Colonic mucosa (tissue), 4 donors: ENCODE results near the gene HORMAD2. TPM values are rescaled to one million over a fixed set of nuclear protein-coding genes. Genes with fewer than 3 reads are reported as not detected.

ENCODE experiments used
- DNase-seq: peaks from one replicate; pipeline ENCODE4 v3.0.0-alpha.2; 2020
- H3K27ac ChIP-seq: fragments of 200-600 bp; one replicate; pipeline ENCODE4 v1.8.0; 2021
- H3K27me3 ChIP-seq: fragments of 200-600 bp; one replicate; pipeline ENCODE4 v1.8.0; 2021
- H3K36me3 ChIP-seq: fragments of 200-600 bp; one replicate; pipeline ENCODE4 v1.8.0; 2021
- H3K4me1 ChIP-seq: fragments of 200-600 bp; one replicate; pipeline ENCODE4 v1.8.0; 2021; ENCODE audit warnings: mild to moderate bottlenecking
- H3K4me3 ChIP-seq: fragments of 200-600 bp; one replicate; pipeline ENCODE4 v1.8.0; 2021
- H3K9ac ChIP-seq, 2 donors: one replicate each; pipeline ENCODE4 v1.7.0; 2013; ENCODE audit warnings: control low read depth in 2 of 2, low read depth in 2 of 2, low read length in 2 of 2
- H3K9me3 ChIP-seq: fragments of 200-600 bp; one replicate; pipeline ENCODE4 v1.8.0; 2021
- intact Hi-C: fragments of 100-400 bp; cut with DNase I; formaldehyde crosslinking; loops from one replicate; pipeline ENCODE4 v1.14.1; 2022
- total RNA-seq, 2 donors: library from RNA; stranded (reverse); fragmentation: NEBNext Ultra II Directional in 1 of 2; extraction: Animal tissue kit (Norgen Biotek cat#: 25700) in 1 of 2; gene quantifications; one replicate each; pipeline ENCODE4 v1.2.1, GENCODE V29; 2021
- TF ChIP-seq, protein P1 (sequence below): fragments of 200-600 bp; IDR thresholded peaks from one replicate; pipeline ENCODE4 v1.8.0; 2022; ENCODE audit warnings: antibody characterized with exemption, mild to moderate bottlenecking
- donor health status: healthy.
- donor health status: DM: no; HTN: no; CAD: no.
- donor health status: DM: no; HTN: no; CAD: no.

Gene HORMAD2
- total RNA-seq, 2 donors from 2014 or later = not detected

DNA sequence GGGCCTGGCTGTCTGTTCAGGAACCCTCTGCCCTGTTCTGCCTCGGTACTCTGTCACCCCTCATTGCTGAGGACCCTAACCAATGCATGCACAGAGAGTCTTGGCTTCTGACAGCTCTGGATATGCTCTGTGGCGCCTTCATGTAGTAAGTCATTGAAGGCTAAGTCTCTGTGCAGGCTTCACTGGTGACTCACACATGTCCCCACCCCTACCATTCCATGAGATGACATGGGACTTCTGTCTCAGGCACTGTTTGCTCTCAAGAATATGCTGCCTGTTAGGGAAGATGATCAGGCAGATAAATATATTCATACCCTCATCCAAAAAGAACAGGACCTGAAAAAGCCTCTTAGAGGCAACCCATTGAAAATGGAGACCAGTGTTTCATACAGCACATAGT is 43.6 kb upstream of the HORMAD2 start:
- H3K4me1 ChIP-seq = no peaks in the 10 kb centered on the region
- no peak overlapping the region for H3K27ac ChIP-seq
- H3K9me3 ChIP-seq = no peaks in the 10 kb centered on the region
- intact Hi-C loops = no loop called here
- no peaks in the 10 kb centered on the region for H3K27me3 ChIP-seq
- no peak overlapping the region for H3K4me3 ChIP-seq
- TF ChIP-seq, protein P1, sequence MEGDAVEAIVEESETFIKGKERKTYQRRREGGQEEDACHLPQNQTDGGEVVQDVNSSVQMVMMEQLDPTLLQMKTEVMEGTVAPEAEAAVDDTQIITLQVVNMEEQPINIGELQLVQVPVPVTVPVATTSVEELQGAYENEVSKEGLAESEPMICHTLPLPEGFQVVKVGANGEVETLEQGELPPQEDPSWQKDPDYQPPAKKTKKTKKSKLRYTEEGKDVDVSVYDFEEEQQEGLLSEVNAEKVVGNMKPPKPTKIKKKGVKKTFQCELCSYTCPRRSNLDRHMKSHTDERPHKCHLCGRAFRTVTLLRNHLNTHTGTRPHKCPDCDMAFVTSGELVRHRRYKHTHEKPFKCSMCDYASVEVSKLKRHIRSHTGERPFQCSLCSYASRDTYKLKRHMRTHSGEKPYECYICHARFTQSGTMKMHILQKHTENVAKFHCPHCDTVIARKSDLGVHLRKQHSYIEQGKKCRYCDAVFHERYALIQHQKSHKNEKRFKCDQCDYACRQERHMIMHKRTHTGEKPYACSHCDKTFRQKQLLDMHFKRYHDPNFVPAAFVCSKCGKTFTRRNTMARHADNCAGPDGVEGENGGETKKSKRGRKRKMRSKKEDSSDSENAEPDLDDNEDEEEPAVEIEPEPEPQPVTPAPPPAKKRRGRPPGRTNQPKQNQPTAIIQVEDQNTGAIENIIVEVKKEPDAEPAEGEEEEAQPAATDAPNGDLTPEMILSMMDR = no peak
- no peak overlapping the region for H3K9ac ChIP-seq
- H3K36me3 ChIP-seq = no peaks in the 10 kb centered on the region
- no peak for DNase-seq

DNA sequence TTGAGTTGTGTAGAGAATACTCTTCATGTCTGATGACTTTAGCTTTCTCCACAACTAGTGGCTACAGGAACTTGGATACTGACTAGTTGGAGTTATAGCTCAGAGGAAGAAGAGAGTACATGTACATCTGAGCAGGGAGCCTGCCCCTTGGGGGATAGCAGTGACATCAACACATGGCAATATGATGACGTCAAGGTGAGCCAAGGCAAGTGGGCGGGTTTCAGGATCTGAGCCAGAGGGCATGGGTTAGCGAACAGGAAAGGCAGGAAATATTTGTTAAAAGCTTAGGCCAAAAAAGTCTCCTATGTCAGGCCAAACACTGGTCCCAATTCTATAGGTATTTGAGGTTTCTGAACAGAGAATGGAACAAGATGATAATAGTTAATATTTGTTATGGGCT is 42.0 kb upstream of the HORMAD2 start:
- no peak overlapping the region for H3K27ac ChIP-seq
- H3K27me3 ChIP-seq = no peaks in the 10 kb centered on the region
- H3K4me1 ChIP-seq = no peaks in the 10 kb centered on the region
- H3K36me3 ChIP-seq = no peaks in the 10 kb centered on the region
- DNase-seq = no peak
- no peaks in the 10 kb centered on the region for H3K9me3 ChIP-seq
- H3K9ac ChIP-seq = no peak overlapping the region
- intact Hi-C loops = no loop called here
- TF ChIP-seq, protein P1 = no peak
- H3K4me3 ChIP-seq = no peak overlapping the region

- intact Hi-C loops = no loop called here
- DNase-seq = no peak
- H3K4me1 ChIP-seq = peaks cover 6% of the 10 kb centered on the region
- H3K36me3 ChIP-seq = no peaks in the 10 kb centered on the region
- no peak overlapping the region for H3K27ac ChIP-seq
- H3K9ac ChIP-seq = no peak overlapping the region
- no peaks in the 10 kb centered on the region for H3K27me3 ChIP-seq
- TF ChIP-seq, protein P1 = no peak
- no peak overlapping the region for H3K4me3 ChIP-seq
- H3K9me3 ChIP-seq = no peaks in the 10 kb centered on the region
Measured at GRCh38 chr22:30040499-30041260, 39.6 kb upstream of the HORMAD2 start.

DNA sequence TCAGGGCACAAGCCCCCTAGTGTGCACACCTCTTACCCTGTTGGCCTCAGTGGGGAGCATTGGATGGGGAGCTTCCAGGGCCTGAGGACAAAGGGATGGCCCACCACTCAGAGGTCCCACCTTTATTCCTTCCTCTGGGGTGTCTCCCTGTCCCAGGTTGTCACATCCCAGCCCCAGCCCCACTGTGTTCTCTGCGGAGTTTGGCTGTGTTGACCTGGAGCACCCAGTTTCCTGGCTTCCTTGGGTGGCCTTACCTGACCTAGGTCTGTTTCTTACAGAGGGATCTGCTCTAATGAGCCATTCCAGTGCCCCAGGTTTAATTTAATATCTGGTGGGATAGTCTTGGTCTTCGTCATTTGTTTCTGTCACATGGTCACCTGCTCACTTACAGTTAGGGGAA is 38.8 kb upstream of the HORMAD2 start:
- H3K4me1 ChIP-seq = peaks cover 6% of the 10 kb centered on the region
- H3K9me3 ChIP-seq = no peaks in the 10 kb centered on the region
- no peaks in the 10 kb centered on the region for H3K27me3 ChIP-seq
- no peak overlapping the region for H3K27ac ChIP-seq
- no peak for DNase-seq
- intact Hi-C loops = no loop called here
- H3K36me3 ChIP-seq = no peaks in the 10 kb centered on the region
- TF ChIP-seq, protein P1 = no peak
- H3K4me3 ChIP-seq = no peak overlapping the region
- no peak overlapping the region for H3K9ac ChIP-seq

DNA sequence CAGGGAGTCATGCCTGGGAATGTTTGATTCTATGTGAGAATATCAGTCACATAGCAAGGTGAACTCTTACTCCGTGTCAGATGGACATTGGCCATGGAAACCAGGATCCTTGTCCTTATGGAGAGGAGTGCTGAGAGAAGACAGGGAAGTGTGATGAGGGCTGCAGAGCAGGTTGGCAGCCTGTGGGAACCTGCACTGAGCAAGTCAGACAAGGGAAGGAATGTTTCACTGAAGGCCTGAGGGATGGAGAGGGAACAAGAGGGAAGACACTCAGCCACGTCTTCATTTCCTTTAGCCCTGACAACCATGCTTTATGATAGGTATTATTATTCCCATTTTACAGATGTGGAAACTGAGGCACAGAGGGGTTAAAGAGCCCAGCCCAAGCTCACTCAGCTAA is 38.4 kb upstream of the HORMAD2 start:
- H3K36me3 ChIP-seq = no peaks in the 10 kb centered on the region
- intact Hi-C loops = no loop called here
- H3K9ac ChIP-seq = no peak overlapping the region
- no peaks in the 10 kb centered on the region for H3K27me3 ChIP-seq
- H3K4me3 ChIP-seq = no peak overlapping the region
- no peaks in the 10 kb centered on the region for H3K9me3 ChIP-seq
- TF ChIP-seq, protein P1 = no peak
- DNase-seq = no peak
- no peak overlapping the region for H3K27ac ChIP-seq
- peaks cover 6% of the 10 kb centered on the region for H3K4me1 ChIP-seq
